GM18520 (cell line): ENCODE measurements around the gene SCGB1D4.
"Not testable (repeated sequence)": the region's sequence is repeated elsewhere in the genome, so short reads cannot be mapped to it uniquely, and the experiment has no call there.

Experiments
- ATAC-seq: cut with Tn5 transposase; IDR thresholded peaks from one replicate; pipeline ENCODE4 v1.9.1; 2021; ENCODE audit not compliant: unreplicated experiment

SCGB1D4 gene, protein sequence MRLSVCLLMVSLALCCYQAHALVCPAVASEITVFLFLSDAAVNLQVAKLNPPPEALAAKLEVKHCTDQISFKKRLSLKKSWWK

DNA sequence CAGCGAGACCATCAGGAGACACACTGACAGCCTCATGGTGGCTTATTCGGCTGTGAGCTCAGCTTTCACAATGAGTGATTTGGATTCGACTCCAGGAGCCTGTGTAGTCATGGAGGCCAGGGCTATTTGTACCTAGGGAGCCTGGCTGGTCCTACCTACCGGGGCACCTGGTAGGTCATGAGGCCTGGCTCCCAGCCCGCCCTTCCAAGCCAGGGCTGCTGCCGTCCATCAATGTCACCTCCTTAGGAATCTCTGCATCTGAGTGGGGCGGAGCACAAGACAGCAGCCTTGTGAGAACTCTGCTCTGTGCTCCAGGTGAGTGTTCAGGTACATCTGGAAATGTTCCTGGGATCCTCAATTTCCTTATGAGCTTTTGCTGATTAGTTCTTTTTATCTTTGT, at the start of gene SCGB1D4:
Gene SCGB1D4, minus strand, starts transcription at position 101 of the 400 bp plus-strand sequence. Its CDS starts 65 bp downstream, at position 36.
- ATAC-seq, result no peak

- no peak for ATAC-seq
Measured at GRCh38 chr11:62345861-62346260, 47.0 kb upstream of the SCGB1D4 start.

DNA sequence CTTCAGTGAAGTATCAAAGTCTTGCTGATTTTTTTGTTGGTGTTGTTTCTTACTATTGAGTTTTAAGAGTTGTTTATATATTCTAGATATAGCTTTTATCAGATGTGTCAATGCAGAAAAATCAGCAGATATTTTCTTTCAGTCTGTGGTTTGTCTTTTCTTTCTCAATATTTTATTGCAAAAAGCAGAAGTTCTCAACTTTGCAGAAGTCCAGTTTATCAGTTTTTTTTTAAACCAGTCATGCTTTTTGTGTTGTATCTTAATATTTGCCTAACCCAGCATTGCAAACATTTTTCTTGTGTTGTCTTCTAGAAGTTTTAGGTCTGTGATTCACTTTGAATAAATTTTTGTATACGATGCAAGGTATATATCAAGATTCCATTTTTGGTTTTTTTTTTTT, 45.3 kb upstream of the SCGB1D4 start:
- no peak for ATAC-seq

DNA sequence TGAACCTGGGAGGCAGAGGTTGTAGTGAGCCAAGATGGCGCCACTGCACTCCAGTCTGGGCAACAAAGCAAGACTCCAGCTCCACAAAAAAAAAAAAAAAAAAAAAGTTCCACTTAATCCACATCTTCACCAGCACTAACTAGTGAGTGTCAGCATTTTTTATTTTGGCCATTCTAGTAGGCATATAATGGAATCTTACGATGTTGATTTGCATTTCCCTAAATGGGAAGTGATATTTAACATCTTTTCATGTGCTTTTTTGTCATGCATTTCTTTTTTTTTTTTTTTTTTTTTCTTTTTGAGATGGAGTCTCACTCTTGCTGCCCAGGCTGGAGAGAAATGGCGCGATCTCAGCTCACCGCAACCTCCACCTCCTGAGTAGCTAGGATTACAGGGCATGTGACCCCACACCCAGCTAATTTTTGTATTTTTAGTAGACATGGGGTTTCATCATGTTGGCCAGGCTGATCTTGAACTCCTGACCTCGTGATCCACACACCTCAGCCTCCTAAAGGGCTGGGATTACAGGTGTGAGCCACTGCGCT, 44.8 kb upstream of the SCGB1D4 start:
- ATAC-seq, result not testable (repeated sequence)

- no peak for ATAC-seq
Measured at GRCh38 chr11:62341588-62341987, 42.7 kb upstream of the SCGB1D4 start.

DNA sequence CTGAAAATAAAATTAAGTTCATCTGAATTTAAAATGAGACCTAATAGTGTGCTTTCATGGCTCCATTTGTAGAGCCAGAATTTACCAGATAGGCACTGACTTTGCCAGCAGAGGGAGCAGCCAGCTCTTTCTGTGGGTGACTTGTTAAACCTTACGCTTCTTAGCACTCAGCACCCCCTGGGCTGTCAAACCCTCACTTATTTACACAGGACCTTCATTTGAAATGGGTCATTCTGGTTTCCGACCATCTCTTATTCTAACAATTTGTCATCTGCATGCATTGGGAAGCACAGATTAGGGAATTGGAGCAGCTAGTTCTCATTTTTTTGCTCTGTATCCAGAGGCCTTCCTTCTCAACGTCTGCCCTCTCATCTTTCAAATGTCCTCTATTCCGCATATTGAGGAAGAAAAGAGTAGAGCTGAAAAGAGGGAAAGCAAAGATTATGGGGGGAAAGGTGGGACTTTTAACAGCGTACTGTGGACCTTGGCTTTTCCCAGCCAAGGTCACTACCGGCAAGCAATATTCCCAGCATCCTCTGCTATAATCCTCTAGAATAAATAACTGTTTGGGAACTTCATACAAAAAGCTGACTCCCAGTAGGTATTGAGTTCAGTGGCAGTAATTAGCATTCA, 41.5 kb upstream of the SCGB1D4 start:
- ATAC-seq, result no peak

GRCh38 chr11:62338218-62338617, 39.3 kb upstream of the SCGB1D4 start:
- ATAC-seq, result no peak

DNA sequence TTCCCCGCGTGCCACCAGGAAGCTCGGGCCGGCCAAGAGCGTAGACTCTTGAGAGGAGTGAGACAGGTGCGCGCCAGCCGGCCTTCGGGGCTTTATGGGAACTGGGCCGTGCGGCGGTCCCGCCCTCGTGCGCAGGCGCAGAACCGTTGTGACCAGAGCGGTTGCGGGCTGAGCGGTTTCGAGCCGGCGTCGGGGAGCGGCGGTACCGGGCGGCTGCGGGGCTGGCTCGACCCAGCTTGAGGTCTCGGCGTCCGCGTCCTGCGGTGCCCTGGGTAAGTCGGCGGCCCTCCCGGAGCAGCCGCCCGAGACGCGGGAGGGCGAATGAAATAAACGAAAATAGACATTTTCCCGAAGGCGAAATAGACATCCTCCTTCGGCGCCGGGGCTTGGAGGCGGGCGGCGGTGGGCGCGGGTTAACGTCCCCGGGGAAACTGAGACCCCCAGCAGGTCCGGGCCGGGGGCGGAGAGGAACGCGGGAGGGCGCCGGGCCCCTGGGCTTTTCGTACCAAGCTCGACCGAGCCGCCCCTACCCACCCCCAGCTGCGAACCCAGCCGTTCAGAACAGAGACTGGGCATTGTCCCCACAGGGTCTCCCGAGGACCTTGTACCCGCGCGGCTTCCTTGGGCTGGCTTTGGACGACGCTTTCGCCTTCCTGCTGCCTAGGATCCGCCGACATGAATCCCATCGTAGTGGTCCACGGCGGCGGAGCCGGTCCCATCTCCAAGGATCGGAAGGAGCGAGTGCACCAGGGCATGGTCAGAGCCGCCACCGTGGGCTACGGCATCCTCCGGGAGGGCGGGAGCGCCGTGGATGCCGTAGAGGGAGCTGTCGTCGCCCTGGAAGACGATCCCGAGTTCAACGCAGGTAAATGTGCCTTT, 38.7 kb upstream of the SCGB1D4 start, which contains the start of gene ASRGL1:
Gene ASRGL1, plus strand, starts transcription at position 146 of the 879 bp plus-strand sequence. Its CDS starts 530 bp downstream, at position 676.
- ATAC-seq, result no peak

DNA sequence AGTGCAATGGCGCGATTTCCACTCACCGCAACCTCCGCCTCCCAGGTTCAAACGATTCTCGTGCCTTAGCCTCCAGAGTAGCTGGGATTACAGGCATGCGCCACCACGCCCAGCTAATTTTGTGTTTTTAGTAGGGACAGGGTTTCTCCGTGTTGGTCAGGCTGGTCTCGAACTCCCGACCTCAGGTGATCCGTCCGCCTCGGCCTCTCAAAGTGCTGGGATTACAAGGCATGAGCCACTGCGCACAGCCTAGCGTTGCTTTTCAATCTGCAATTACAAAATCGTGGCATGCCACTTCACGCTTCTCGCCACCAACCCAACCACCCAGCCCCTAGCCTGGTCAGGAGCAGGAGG, 38.1 kb upstream of the SCGB1D4 start:
- ATAC-seq, result not testable (repeated sequence)

DNA sequence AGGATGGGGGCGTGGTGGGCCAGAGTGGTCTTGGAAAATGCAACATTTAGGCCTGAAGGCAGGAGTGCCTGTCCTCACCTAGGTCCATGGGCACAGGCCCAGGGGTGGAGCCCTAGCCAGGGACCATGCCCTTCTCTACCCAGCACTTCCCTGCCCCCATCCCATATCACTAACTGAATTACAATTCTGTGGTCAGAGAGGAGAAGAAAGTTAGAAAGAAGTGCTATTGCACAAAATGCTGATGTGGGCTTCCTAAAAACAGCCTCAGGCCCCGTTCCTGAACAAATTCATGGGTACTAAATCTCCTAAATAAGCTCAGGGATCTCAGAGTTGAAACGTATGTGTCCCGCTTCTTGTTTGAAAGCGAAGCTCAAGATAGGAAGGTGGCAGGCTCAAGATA, 34.9 kb upstream of the SCGB1D4 start:
- ATAC-seq, result no peak

- not testable (repeated sequence) for ATAC-seq
Measured at GRCh38 chr11:62331264-62331663, 32.4 kb upstream of the SCGB1D4 start.

DNA sequence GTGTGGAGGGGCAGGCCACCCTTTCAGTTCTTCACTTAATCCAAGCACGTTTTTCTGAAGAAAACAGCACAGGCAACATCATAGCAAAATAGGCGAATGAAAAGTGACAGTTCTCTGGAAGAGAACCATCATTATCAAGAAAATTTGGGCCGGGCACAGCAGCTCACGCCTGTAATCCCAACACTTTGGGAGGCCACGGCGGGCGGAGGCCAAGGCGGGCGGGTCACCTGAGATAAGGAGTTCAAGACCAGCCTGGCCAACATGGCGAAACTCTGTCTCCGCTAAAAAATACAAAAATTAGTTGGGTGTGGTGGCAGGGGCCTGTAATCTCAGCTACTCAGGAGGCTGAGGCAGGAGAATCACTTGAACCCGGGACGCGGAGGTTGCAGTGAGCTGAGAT, 28.7 kb upstream of the SCGB1D4 start:
- ATAC-seq, result not testable (repeated sequence)

GRCh38 chr11:62326719-62327118, 27.8 kb upstream of the SCGB1D4 start:
- not testable (repeated sequence) for ATAC-seq

- not testable (repeated sequence) for ATAC-seq
Measured at GRCh38 chr11:62325781-62326180, 26.9 kb upstream of the SCGB1D4 start.

DNA sequence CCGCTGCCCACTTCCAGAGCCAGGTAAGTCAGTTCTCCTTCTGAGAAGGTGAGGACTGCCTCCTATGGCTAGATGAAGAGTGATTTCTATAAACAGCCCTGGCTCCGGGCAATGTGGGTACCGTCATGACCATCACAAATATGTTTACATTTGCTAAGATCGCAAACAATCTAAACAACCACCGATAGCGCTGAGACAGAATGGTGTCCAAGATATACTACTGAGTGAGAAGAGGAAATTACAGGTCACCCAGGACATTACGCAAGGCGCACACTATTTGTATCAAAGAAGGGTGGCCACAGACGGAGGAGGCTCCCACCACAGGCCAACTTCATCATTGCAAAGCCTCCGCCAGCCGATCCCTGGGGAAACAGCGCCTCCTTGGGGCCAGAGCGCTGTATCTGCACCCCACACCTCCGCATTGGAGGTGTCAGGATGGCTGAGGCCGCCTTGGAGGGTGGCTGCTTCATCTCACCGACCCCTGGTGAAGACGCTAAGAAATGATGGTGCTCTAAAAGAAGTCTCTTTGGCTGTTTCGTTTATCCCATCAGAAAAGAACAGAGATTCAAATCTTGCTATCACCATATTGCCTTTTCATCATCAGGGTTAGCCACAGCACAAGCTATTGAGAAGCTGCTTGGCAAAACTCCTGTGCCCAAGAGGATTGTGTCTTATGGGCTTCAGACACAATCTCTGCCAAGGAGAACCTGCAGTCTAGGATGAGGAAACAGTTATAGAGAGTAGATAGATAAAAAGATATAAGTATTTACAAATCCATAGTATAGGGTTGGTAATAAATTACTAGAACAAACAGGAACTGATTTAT, 26.1 kb upstream of the SCGB1D4 start:
- ATAC-seq, result no peak

DNA sequence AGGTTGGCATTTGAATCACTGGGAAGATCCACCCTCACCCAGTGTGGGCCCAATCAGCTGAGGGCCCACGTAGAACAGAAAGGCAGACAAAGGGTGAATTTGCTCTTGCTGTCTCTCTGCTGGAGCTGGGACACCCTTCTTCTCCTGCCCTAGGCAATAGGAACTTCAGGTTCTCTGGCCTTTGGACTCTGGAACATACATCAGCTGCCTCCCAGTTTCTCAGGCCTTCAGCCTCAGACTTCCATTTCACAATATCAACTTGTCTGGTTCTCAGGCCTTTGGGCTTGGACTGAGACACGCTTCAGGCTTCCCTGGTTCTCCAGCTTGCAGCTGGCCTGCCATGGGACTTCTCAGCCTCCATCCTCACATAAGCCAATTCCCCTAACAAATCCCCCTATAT, 23.6 kb upstream of the SCGB1D4 start:
- ATAC-seq, result no peak

DNA sequence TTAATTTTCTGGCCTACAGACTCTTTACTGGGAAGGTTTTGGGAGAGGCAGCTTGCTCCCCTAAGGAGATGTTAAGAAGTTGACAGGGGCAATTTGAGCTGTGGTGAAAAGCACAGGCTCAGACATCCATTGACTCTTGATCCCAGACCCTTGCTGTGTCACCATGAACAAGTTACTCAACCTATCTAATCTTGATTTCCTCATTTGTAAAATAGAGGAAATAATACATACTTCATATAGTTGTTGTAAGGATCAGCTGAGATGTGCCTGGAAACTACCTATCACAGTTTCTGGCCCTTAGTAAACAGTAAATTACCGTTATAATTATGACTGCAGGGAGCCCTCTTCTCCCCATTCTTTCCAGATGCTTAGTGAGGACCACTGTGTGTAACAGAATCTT, 16.6 kb upstream of the SCGB1D4 start:
- no peak for ATAC-seq

GRCh38 chr11:62309991-62310390, 11.1 kb upstream of the SCGB1D4 start:
- ATAC-seq, result no peak

- ATAC-seq, result no peak
Measured at GRCh38 chr11:62307950-62308349, 9.1 kb upstream of the SCGB1D4 start.

DNA sequence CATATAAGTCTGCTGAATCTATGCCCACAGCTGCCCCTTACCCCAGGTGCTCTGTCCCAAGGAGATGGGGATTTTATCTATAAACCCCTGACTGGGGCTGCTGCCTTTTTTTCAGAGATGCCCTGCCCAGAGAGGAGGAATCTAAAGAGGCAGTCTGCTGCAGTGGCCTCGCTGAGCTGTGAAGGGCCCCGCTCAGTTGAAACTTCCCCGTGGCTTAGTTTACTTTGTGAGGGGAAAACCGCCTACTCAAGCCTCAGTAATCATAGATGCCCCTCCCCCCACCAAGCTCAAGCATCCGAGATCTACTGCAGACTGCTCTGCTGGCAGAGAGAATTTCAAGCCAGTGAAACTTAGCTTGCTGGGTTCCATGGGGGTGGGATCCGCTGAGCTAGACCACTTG, 7.4 kb upstream of the SCGB1D4 start:
- no peak for ATAC-seq

GRCh38 chr11:62295504-62295903, 3.4 kb downstream of the SCGB1D4 start:
- no peak for ATAC-seq
